Measurements from ENCODE around the gene METTL16. TPM values are rescaled to one million over a fixed set of nuclear protein-coding genes. Genes with fewer than 3 reads are reported as not detected.
A peak's percentile ranks its signal among the peaks of the same experiment; 100 is the strongest.

Gene METTL16
- total RNA-seq, 1 donor from 2014 or later: 38.6 TPM

GRCh38 chr17:2395258-2396181 is 116.2 kb downstream of the METTL16 start:
- DNase-seq: no peak

- no peak for DNase-seq
These were observed 116.9 kb downstream of the METTL16 start for GRCh38 chr17:2394775-2395201.

- DNase-seq: no peak
These were observed 117.5 kb downstream of the METTL16 start for GRCh38 chr17:2393954-2394749.

- DNase-seq: peak; percentile 95
These were observed 118.3 kb downstream of the METTL16 start for GRCh38 chr17:2393174-2393953.

- peak; percentile 97 for DNase-seq
These were observed 119.2 kb downstream of the METTL16 start for GRCh38 chr17:2392252-2393173.

GRCh38 chr17:2391597-2392251 is 120.0 kb downstream of the METTL16 start:
- DNase-seq: no peak

- no peak for DNase-seq
These were observed 121.4 kb downstream of the METTL16 start for GRCh38 chr17:2390199-2390836.

GRCh38 chr17:2388683-2389055 is 123.0 kb downstream of the METTL16 start:
- DNase-seq: no peak

GRCh38 chr17:2388020-2388682 is 123.5 kb downstream of the METTL16 start:
- no peak for DNase-seq

- DNase-seq: no peak
These were observed 124.3 kb downstream of the METTL16 start for GRCh38 chr17:2387086-2388019.

GRCh38 chr17:2386400-2387085 is 125.1 kb downstream of the METTL16 start:
- peak; percentile 63 for DNase-seq

- no peak for DNase-seq
These were observed 126.2 kb downstream of the METTL16 start for GRCh38 chr17:2385240-2386210.

- DNase-seq: no peak
These were observed 127.1 kb downstream of the METTL16 start for GRCh38 chr17:2384439-2385127.

GRCh38 chr17:2383628-2384167 is 128.0 kb downstream of the METTL16 start:
- DNase-seq: no peak

- no peak for DNase-seq
These were observed 130.6 kb downstream of the METTL16 start for GRCh38 chr17:2380950-2381649.
